Chondrocyte (in vitro differentiated cells): Measurements from ENCODE around the gene WLS. TPM values are rescaled to one million over a fixed set of nuclear protein-coding genes. Genes with fewer than 3 reads are reported as not detected.

Source experiments
- DNase-seq: peaks from one replicate; pipeline ENCODE4 v3.0.0; 2021; ENCODE audit warnings: mixed read lengths, low spot score
- H3K27ac Mint-ChIP-seq: one replicate; pipeline ENCODE4 v1.8.0; 2021; ENCODE audit warnings: mild to moderate bottlenecking, moderate library complexity, mixed read lengths; ENCODE audit not compliant: unreplicated experiment
- H3K27me3 Mint-ChIP-seq: 2 replicates; pipeline ENCODE4 v1.8.0; 2021; ENCODE audit warnings: low read depth, mixed read lengths
- H3K36me3 Mint-ChIP-seq: 2 replicates; pipeline ENCODE4 v1.8.0; 2021; ENCODE audit warnings: low read depth, mixed read lengths
- H3K4me1 Mint-ChIP-seq: 2 replicates; pipeline ENCODE4 v1.8.0; 2021; ENCODE audit warnings: low read depth, mild to moderate bottlenecking, mixed read lengths
- H3K4me3 Mint-ChIP-seq: one replicate; pipeline ENCODE4 v1.8.0; 2021; ENCODE audit warnings: mild to moderate bottlenecking, moderate library complexity, mixed read lengths; ENCODE audit not compliant: unreplicated experiment
- H3K9me3 Mint-ChIP-seq: 2 replicates; pipeline ENCODE4 v1.8.0; 2021; ENCODE audit warnings: low read depth, mixed read lengths
- CTCF ChIP-seq: fragments of 200-600 bp; sonication (generic); IDR thresholded peaks from 2 replicates; pipeline ENCODE4 v1.5.0; 2021; ENCODE audit warnings: antibody characterized with exemption, mild to moderate bottlenecking, moderate library complexity
- total RNA-seq: library from RNA; stranded (reverse); gene quantifications from 3 replicates; pipeline ENCODE4 v1.2.1, GENCODE V29; 2021

WLS gene
- total RNA-seq, 1 donor from 2014 or later, result 149 TPM

DNA sequence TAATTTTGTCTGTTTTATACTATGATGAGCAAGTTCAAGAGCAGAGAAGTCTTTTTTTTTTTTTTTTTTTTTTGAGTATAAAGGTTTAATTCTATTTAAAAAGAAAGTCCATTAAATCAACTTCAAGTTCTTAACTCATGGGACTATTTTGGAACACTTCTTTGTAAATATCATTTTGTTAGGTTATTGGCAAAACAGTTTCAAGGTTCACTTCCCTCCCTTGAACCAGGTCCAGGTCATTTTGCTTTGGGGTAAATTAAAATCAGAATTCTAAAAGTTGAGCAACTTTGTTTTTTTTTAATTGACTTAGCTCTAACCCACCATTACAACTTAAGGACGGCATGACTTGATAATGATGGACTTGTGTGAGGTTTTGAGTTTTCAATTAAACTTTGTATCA, 72.3 kb downstream of the WLS start:
- Mint-ChIP-seq H3K9me3 (no peaks in the 10 kb centered on the region), H3K4me3 (no peak overlapping the region), H3K27me3 (no peaks in the 10 kb centered on the region), H3K36me3 (peaks cover 32% of the 10 kb centered on the region), H3K27ac (no peak overlapping the region), H3K4me1 (no peaks in the 10 kb centered on the region)
- no peak for TF ChIP-seq CTCF
- DNase-seq, result no peak

DNA sequence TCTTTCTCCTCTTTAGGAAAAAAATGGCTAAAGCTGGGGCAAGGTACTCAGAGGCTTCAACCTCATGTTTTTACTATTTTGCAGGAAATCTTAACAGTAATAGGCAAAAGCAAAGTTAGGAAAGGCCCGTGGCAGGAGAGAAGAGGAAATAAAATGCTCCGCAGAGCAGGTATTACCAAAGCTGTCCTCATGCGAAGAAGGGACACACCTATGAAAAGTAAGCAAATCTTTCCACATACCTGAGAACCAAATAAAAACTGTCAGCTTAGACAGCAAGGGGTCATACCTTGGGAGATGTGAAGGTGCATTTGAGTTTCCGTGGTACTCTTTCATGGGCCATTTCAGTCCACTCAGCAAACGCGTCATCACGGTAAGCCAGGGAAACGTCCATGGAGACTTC, 73.5 kb downstream of the WLS start:
- no peak for TF ChIP-seq CTCF
- Mint-ChIP-seq H3K4me3 (no peak overlapping the region), H3K9me3 (no peaks in the 10 kb centered on the region), H3K4me1 (no peaks in the 10 kb centered on the region), H3K27me3 (no peaks in the 10 kb centered on the region), H3K27ac (no peak overlapping the region), H3K36me3 (peaks cover 35% of the 10 kb centered on the region)
- DNase-seq, result no peak

DNA sequence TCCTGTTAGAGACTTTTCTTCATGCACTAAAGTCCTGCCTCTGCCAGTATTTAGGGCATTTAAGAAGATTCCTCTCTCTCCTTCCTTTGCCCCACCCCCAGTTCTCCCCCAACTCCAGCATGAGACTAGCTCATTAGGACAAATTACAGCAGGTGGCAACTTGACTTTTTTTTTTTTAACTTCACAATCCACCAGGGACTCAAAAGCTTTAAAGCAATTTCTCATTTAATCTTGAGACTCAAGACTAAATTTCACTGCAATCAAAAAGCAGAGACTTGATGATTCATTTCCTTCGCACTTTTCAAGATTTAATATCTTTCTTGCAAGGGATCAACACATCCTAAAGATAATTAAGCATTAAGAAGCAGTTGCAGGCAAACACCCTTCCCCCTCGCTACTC, 74.9 kb downstream of the WLS start:
- H3K9me3 Mint-ChIP-seq, result no peaks in the 10 kb centered on the region
- H3K4me1 Mint-ChIP-seq, result no peaks in the 10 kb centered on the region
- DNase-seq, result no peak
- peaks cover 33% of the 10 kb centered on the region for H3K36me3 Mint-ChIP-seq
- no peaks in the 10 kb centered on the region for H3K27me3 Mint-ChIP-seq
- no peak overlapping the region for H3K4me3 Mint-ChIP-seq
- TF ChIP-seq CTCF, result no peak
- H3K27ac Mint-ChIP-seq, result no peak overlapping the region

- Mint-ChIP-seq H3K4me3 (no peak overlapping the region), H3K36me3 (peaks cover 37% of the 10 kb centered on the region), H3K4me1 (no peaks in the 10 kb centered on the region), H3K27me3 (no peaks in the 10 kb centered on the region), H3K9me3 (no peaks in the 10 kb centered on the region), H3K27ac (no peak overlapping the region)
- DNase-seq, result no peak
- no peak for TF ChIP-seq CTCF
Observed at GRCh38 chr1:68151690-68152089, 80.6 kb downstream of the WLS start.

- TF ChIP-seq CTCF, result no peak
- DNase-seq, result no peak
- H3K27me3 Mint-ChIP-seq, result no peaks in the 10 kb centered on the region
- no peak overlapping the region for H3K27ac Mint-ChIP-seq
- no peaks in the 10 kb centered on the region for H3K9me3 Mint-ChIP-seq
- peaks cover 37% of the 10 kb centered on the region for H3K36me3 Mint-ChIP-seq
- H3K4me1 Mint-ChIP-seq, result peaks cover 5% of the 10 kb centered on the region
- no peak overlapping the region for H3K4me3 Mint-ChIP-seq
Observed at GRCh38 chr1:68149907-68150306, 82.4 kb downstream of the WLS start.
